HepG2 (cell line): Measurements from ENCODE around the gene BFSP1. TPM values are rescaled to one million over a fixed set of nuclear protein-coding genes. Genes with fewer than 3 reads are reported as not detected.

Experiments
- HNF1B ChIP-seq: sonication (generic); formaldehyde crosslinking; IDR thresholded peaks from 2 replicates; pipeline ENCODE4 v1.5.1; 2020; ENCODE audit warnings: mild to moderate bottlenecking, moderate library complexity, missing genetic modification reagents
- KLF11 ChIP-seq: IDR thresholded peaks from 2 replicates; pipeline ENCODE4 v1.6.1; 2016; ENCODE audit warnings: missing compliant biosample characterization
- PRPF4 ChIP-seq: fragments of 200-400 bp; formaldehyde crosslinking; IDR thresholded peaks from 2 replicates; pipeline ENCODE4 v1.6.1; 2016; ENCODE audit warnings: low read length, low read depth; ENCODE audit not compliant: poor library complexity, severe bottlenecking
- REST ChIP-seq, 2 experiments: IDR thresholded peaks; 2 replicates each; pipeline ENCODE4 v1.6.1; 2011 to 2012; ENCODE audit warnings: low read length in 2 of 2, borderline replicate concordance in 1 of 2, low read depth in 1 of 2, mild to moderate bottlenecking in 1 of 2, moderate library complexity in 1 of 2
- RNF219 ChIP-seq: sonication (generic); formaldehyde crosslinking; IDR thresholded peaks from 2 replicates; pipeline ENCODE4 v1.5.0; 2020; ENCODE audit warnings: mild to moderate bottlenecking, missing genetic modification reagents
- TERF1 ChIP-seq: sonication (generic); formaldehyde crosslinking; IDR thresholded peaks from 2 replicates; pipeline ENCODE4 v1.8.0; 2022; ENCODE audit warnings: mild to moderate bottlenecking, missing genetic modification reagents, moderate library complexity
- TRAFD1 ChIP-seq: sonication (generic); formaldehyde crosslinking; IDR thresholded peaks from 2 replicates; pipeline ENCODE4 v1.5.1; 2020; ENCODE audit warnings: missing genetic modification reagents, mild to moderate bottlenecking, borderline replicate concordance
- ZFYVE20 ChIP-seq: sonication (generic); formaldehyde crosslinking; IDR thresholded peaks from 2 replicates; pipeline ENCODE4 v1.8.0; 2023; ENCODE audit warnings: low read depth, mild to moderate bottlenecking, moderate library complexity, missing genetic modification reagents, borderline replicate concordance
- ZNF382 ChIP-seq: sonication (generic); formaldehyde crosslinking; IDR thresholded peaks from 2 replicates; pipeline ENCODE4 v1.5.0; 2020; ENCODE audit warnings: missing genetic modification reagents, mild to moderate bottlenecking, borderline replicate concordance
- ZNF609 ChIP-seq: sonication (generic); formaldehyde crosslinking; IDR thresholded peaks from 2 replicates; pipeline ENCODE4 v1.4.0; 2020; ENCODE audit warnings: mild to moderate bottlenecking, missing genetic modification reagents, borderline replicate concordance
- polyA plus RNA-seq, 8 experiments: library from polyadenylated mRNA; depleted of rRNA in 3 of 8; stranded (reverse) in 7 of 8; unstranded in 1 of 8; fragments of >200 nt; fragmentation: Illumina TruSeq in 4 of 8; extraction: Trizol in 4 of 8; gene quantifications; 2 replicates each; pipeline versions ENCODE4 v1.2.1 to v1.2.3, GENCODE V29; 2011 to 2016; ENCODE audit warnings: low read depth in 4 of 8, missing spikeins in 1 of 8, mixed read lengths in 1 of 8; ENCODE audit not compliant: insufficient read depth in 1 of 8
- total RNA-seq, 5 experiments: library from RNA; depleted of rRNA; stranded (reverse); fragments of >200 nt; fragmentation: Illumina TruSeq; extraction: Trizol; gene quantifications; 2 replicates each; pipeline ENCODE4 v1.2.3, GENCODE V29; 2016; ENCODE audit warnings: low read depth in 1 of 5

The BFSP1 gene
- total and polyA plus RNA-seq, 2 of the 13 experiments (the other 11 are each of a cell fraction or from before 2014, with no cell fraction given): 0.22 to 0.26 TPM

GRCh38 chr20:17495826-17496225, 35.4 kb downstream of the BFSP1 start (continued):
- no peak for TF ChIP-seq ZFYVE20
- no peak for TF ChIP-seq REST (IDR thresholded peaks at IDR 0.05; ENCODE audit: borderline replicate concordance in 1 of 2, low read depth in 1 of 2, low read length in 2 of 2)
- TF ChIP-seq TERF1: no peak
- no peak for TF ChIP-seq TRAFD1
- TF ChIP-seq ZNF609: no peak
- TF ChIP-seq PRPF4: no peak
- no peak for TF ChIP-seq ZNF382 (CRISPR knock-in tag)
- no peak for TF ChIP-seq RNF219
- TF ChIP-seq HNF1B (CRISPR knock-in tag): no peak
- no peak for TF ChIP-seq KLF11
